PFSK-1 (cell line): ENCODE results near the gene CADM2.

Experiments
- POLR2AphosphoS5 ChIP-seq: IDR thresholded peaks from 2 replicates; pipeline ENCODE4 v1.6.1; 2012; ENCODE audit warnings: low read depth, mild to moderate bottlenecking, control low read depth, low read length, moderate library complexity
- REST ChIP-seq, 2 experiments: IDR thresholded peaks; 2 replicates each; pipeline versions ENCODE4 v1.6.1 to v1.8.0; 2011 to 2012; ENCODE audit warnings: low read depth in 2 of 2, low read length in 2 of 2, control low read depth in 1 of 2, inconsistent platforms in 1 of 2, mild to moderate bottlenecking in 1 of 2, moderate library complexity in 1 of 2; ENCODE audit not compliant: insufficient read depth in 1 of 2
- SIN3A ChIP-seq: IDR thresholded peaks from 2 replicates; pipeline ENCODE4 v1.6.1; 2012; ENCODE audit warnings: mild to moderate bottlenecking, low read length, moderate library complexity, borderline replicate concordance; ENCODE audit not compliant: insufficient read depth
- TAF1 ChIP-seq: IDR thresholded peaks from 2 replicates; pipeline ENCODE4 v1.6.1; 2012; ENCODE audit warnings: low read length, control low read depth, borderline replicate concordance; ENCODE audit not compliant: insufficient read depth

GRCh38 chr3:85691196-85691595, 732.4 kb downstream of the CADM2 start:
- TF ChIP-seq POLR2AphosphoS5, result no peak
- no peak for TF ChIP-seq REST (IDR thresholded peaks at IDR 0.05; ENCODE audit: insufficient read depth in 1 of 2, low read depth in 2 of 2, low read length in 2 of 2)
- no peak for TF ChIP-seq SIN3A
- no peak for TF ChIP-seq TAF1
